Motor neuron (in vitro differentiated cells): ENCODE results near the gene MTMR3. TPM values are rescaled to one million over a fixed set of nuclear protein-coding genes. Genes with fewer than 3 reads are reported as not detected.

ENCODE experiments used
- ATAC-seq, 8 experiments: fragments of 200-7000 bp; cut with Tn5 transposase; replicated peaks in 6 of 8; 2 replicates each; pipeline ENCODE4 v1.8.0; 2021; ENCODE audit warnings: mild to moderate bottlenecking in 8 of 8, moderate library complexity in 8 of 8
- H3K27ac ChIP-seq, 2 donors: fragments of 250-450 bp; sonication (Bioruptor Pico); 2 replicates each; pipeline ENCODE4 v1.9.0; 2021; ENCODE audit warnings: antibody characterized with exemption in 2 of 2, mild to moderate bottlenecking in 2 of 2, moderate library complexity in 1 of 2
- H3K4me1 ChIP-seq, 2 donors: fragments of 250-450 bp; sonication (Bioruptor Pico); replicated peaks in 1 of 2; 2 replicates each; pipeline ENCODE4 v1.6.1; 2021; ENCODE audit warnings: antibody characterized with exemption in 2 of 2, mild to moderate bottlenecking in 2 of 2, moderate library complexity in 1 of 2
- H3K4me3 ChIP-seq, 5 donors: fragments of 250-450 bp; sonication (Bioruptor Pico); 2 replicates each; pipeline ENCODE4 v1.9.0; 2021; ENCODE audit warnings: antibody characterized with exemption in 5 of 5, mild to moderate bottlenecking in 5 of 5, moderate library complexity in 4 of 5
- WGBS, 10 experiments: fragments of 450-650 bp; shearing (Covaris generic); methylation state at CpG; one replicate each; pipeline ENCODE4 v1.0.0; 2022; 5-methylcytosine and 5-hydroxymethylcytosine counted together
- in situ Hi-C, 9 experiments: fragments of 400-800 bp; cut with MboI; loops; one replicate each; pipeline ENCODE4 v1.15.0; 2021; ENCODE audit warnings: low sequenced_read_pairs in 9 of 9, low pct_unique_long_range_greater_than_20kb in 2 of 9; ENCODE audit not compliant: unreplicated experiment in 9 of 9
- total RNA-seq, 8 experiments: library from RNA; unstranded; fragments of 300-600 nt; gene quantifications; 2 replicates each; pipeline versions ENCODE4 v1.2.3 to v1.2.4, GENCODE V29; 2022

The MTMR3 gene
- total RNA-seq, 8 experiments from 2014 or later = 16.9 to 50.3 (median 21.6) TPM

GRCh38 chr22:29987137-29987536 lies 104.2 kb downstream of the MTMR3 start:
- H3K4me1 ChIP-seq = no peaks in the 10 kb centered on the region
- no peak overlapping the region for H3K27ac ChIP-seq
- 0 to 57% (median 33%) methylated on average over 1 of the region's 1 CpG; no CpG with 5 or more reads in 4 of the 10 experiments for WGBS, 10 experiments
- no peak overlapping the region for H3K4me3 ChIP-seq
- in situ Hi-C loops = loop anchor here in 1 of 9 experiments (25.0 kb wide), 1 partner anchor 175 kb away; no protein-coding TSS in a partner anchor
- ATAC-seq = peak in 3 of 8 experiments; percentile 59 to 96 (median 91)

GRCh38 chr22:29988719-29989118 lies 105.7 kb downstream of the MTMR3 start:
- H3K4me1 ChIP-seq = no peaks in the 10 kb centered on the region
- no peak overlapping the region for H3K4me3 ChIP-seq
- in situ Hi-C loops = loop anchor here in 1 of 9 experiments (25.0 kb wide), 1 partner anchor 176 kb away; no protein-coding TSS in a partner anchor
- H3K27ac ChIP-seq = no peak overlapping the region
- ATAC-seq = no peak
- WGBS, 10 experiments = 75 to 100% (median 100%) methylated on average over 1 to 2 of the region's 2 CpGs; no CpG with 5 or more reads in 3 of the 10 experiments

- in situ Hi-C loops = loop anchor here in 1 of 9 experiments (25.0 kb wide), 1 partner anchor 177 kb away; no protein-coding TSS in a partner anchor
- no peak overlapping the region for H3K27ac ChIP-seq
- WGBS, 10 experiments = 87 to 100% (median 98%) methylated on average over 1 to 6 of the region's 6 CpGs; no CpG with 5 or more reads in 2 of the 10 experiments
- H3K4me3 ChIP-seq = no peak overlapping the region
- no peaks in the 10 kb centered on the region for H3K4me1 ChIP-seq
- ATAC-seq = no peak
These were observed 106.5 kb downstream of the MTMR3 start for GRCh38 chr22:29989446-29989845.

GRCh38 chr22:29992341-29993275 lies 109.6 kb downstream of the MTMR3 start:
- ATAC-seq = no peak
- in situ Hi-C loops = loop anchor here in 1 of 9 experiments (25.0 kb wide), 1 partner anchor 180 kb away; no protein-coding TSS in a partner anchor
- 83 to 100% (median 93%) methylated on average over 2 to 6 of the region's 6 CpGs for WGBS, 10 experiments
- Histone ChIP-seq H3K4me1 (no peaks in the 10 kb centered on the region), H3K4me3 (no peak overlapping the region), H3K27ac (no peak overlapping the region)

- Histone ChIP-seq H3K27ac (no peak overlapping the region), H3K4me3 (no peak overlapping the region), H3K4me1 (peaks cover 0 to 3% of the 10 kb centered on the region in 2 donors)
- ATAC-seq = peak in 5 of 8 experiments; percentile 45 to 86 (median 72)
- in situ Hi-C loops = loop anchor here in 1 of 9 experiments (25.0 kb wide), 1 partner anchor 182 kb away; no protein-coding TSS in a partner anchor
- WGBS, 10 experiments = 0 to 100% (median 65%) methylated on average over 1 to 3 of the region's 3 CpGs; no CpG with 5 or more reads in 1 of the 10 experiments
These were observed 111.2 kb downstream of the MTMR3 start for GRCh38 chr22:29994027-29994715.

GRCh38 chr22:29994943-29995342 lies 112.0 kb downstream of the MTMR3 start:
- 14 to 88% (median 67%) methylated on average over 2 to 3 of the region's 3 CpGs; no CpG with 5 or more reads in 2 of the 10 experiments for WGBS, 10 experiments
- Histone ChIP-seq H3K4me3 (no peak overlapping the region), H3K27ac (no peak overlapping the region), H3K4me1 (peaks cover 0 to 3% of the 10 kb centered on the region in 2 donors)
- in situ Hi-C loops = loop anchor here in 1 of 9 experiments (25.0 kb wide), 1 partner anchor 183 kb away; no protein-coding TSS in a partner anchor
- peak in 2 of 8 experiments; percentile 17 to 21 for ATAC-seq

- no peak for ATAC-seq
- Histone ChIP-seq H3K4me1 (peaks cover 0 to 3% of the 10 kb centered on the region in 2 donors), H3K27ac (no peak overlapping the region), H3K4me3 (no peak overlapping the region)
- in situ Hi-C loops = loop anchor here in 1 of 9 experiments (25.0 kb wide), 1 partner anchor 185 kb away; no protein-coding TSS in a partner anchor
These were observed 114.1 kb downstream of the MTMR3 start for GRCh38 chr22:29997107-29997506.

GRCh38 chr22:29997516-29997915 lies 114.5 kb downstream of the MTMR3 start:
- WGBS, 10 experiments = 38 to 100% (median 90%) methylated on average over 1 to 2 of the region's 2 CpGs; no CpG with 5 or more reads in 3 of the 10 experiments
- Histone ChIP-seq H3K27ac (no peak overlapping the region), H3K4me3 (no peak overlapping the region), H3K4me1 (peaks cover 0 to 3% of the 10 kb centered on the region in 2 donors)
- in situ Hi-C loops = loop anchor here in 1 of 9 experiments (25.0 kb wide), 1 partner anchor 185 kb away; no protein-coding TSS in a partner anchor
- no peak for ATAC-seq

GRCh38 chr22:29998627-29999384 lies 115.8 kb downstream of the MTMR3 start:
- 57 to 100% (median 81%) methylated on average over 1 to 4 of the region's 4 CpGs; no CpG with 5 or more reads in 1 of the 10 experiments for WGBS, 10 experiments
- H3K4me1 ChIP-seq = peaks cover 0 to 3% of the 10 kb centered on the region in 2 donors
- in situ Hi-C loops = loop anchor here in 1 of 9 experiments (25.0 kb wide), 1 partner anchor 187 kb away; no protein-coding TSS in a partner anchor
- ATAC-seq = no peak
- H3K27ac ChIP-seq = no peak overlapping the region
- H3K4me3 ChIP-seq = no peak overlapping the region

GRCh38 chr22:30000566-30000965 lies 117.6 kb downstream of the MTMR3 start:
- Histone ChIP-seq H3K4me1 (peaks cover 0 to 10% of the 10 kb centered on the region in 2 donors), H3K27ac (no peak overlapping the region), H3K4me3 (no peak overlapping the region)
- WGBS, 10 experiments = 92 to 100% (median 100%) methylated on average over 1 to 2 of the region's 2 CpGs; no CpG with 5 or more reads in 4 of the 10 experiments
- no peak for ATAC-seq
- in situ Hi-C loops = loop anchor here in 4 of 9 experiments (25.0 kb wide), 2 partner anchors 188 to 313 kb away; no protein-coding TSS in a partner anchor

- Histone ChIP-seq H3K27ac (no peak overlapping the region), H3K4me3 (no peak overlapping the region), H3K4me1 (peaks cover 0 to 10% of the 10 kb centered on the region in 2 donors)
- 70 to 92% (median 80%) methylated on average over 1 to 2 of the region's 3 CpGs; no CpG with 5 or more reads in 6 of the 10 experiments for WGBS, 10 experiments
- no peak for ATAC-seq
- in situ Hi-C loops = loop anchor here in 4 of 9 experiments (25.0 kb wide), 2 partner anchors 189 to 314 kb away; no protein-coding TSS in a partner anchor
These were observed 118.5 kb downstream of the MTMR3 start for GRCh38 chr22:30001459-30001858.
